H9 (cell line): ENCODE data around the gene MISP. TPM values are rescaled to one million over a fixed set of nuclear protein-coding genes. Genes with fewer than 3 reads are reported as not detected.

Experiments used
- DNase-seq: peaks from one replicate; pipeline ENCODE4 v3.0.0-alpha.2; 2017
- H2AFZ ChIP-seq: one replicate; pipeline ENCODE4 v1.6.1; 2013; ENCODE audit warnings: mild to moderate bottlenecking, low read length, control low read depth, moderate library complexity
- H2AK5ac ChIP-seq: 2 replicates; pipeline ENCODE4 v1.6.1; 2013; ENCODE audit warnings: low read length, control low read depth, mixed read lengths; ENCODE audit not compliant: insufficient read length
- H2BK120ac ChIP-seq: one replicate; pipeline ENCODE4 v1.6.1; 2013; ENCODE audit warnings: low read depth, mild to moderate bottlenecking, low read length, control low read depth, inconsistent platforms; ENCODE audit not compliant: poor library complexity, severe bottlenecking
- H2BK12ac ChIP-seq: 2 replicates; pipeline ENCODE4 v1.6.1; 2013; ENCODE audit warnings: low read length, control low read depth, mixed read lengths, low read depth; ENCODE audit not compliant: insufficient read length
- H2BK15ac ChIP-seq: 2 replicates; pipeline ENCODE4 v1.6.1; 2013; ENCODE audit warnings: low read depth, low read length, control low read depth
- H2BK20ac ChIP-seq: one replicate; pipeline ENCODE4 v1.6.1; 2013; ENCODE audit warnings: low read depth, mild to moderate bottlenecking, low read length, control low read depth, inconsistent platforms; ENCODE audit not compliant: poor library complexity, severe bottlenecking
- H2BK5ac ChIP-seq: 2 replicates; pipeline ENCODE4 v1.6.1; 2013; ENCODE audit warnings: low read length, control low read depth, mixed read lengths; ENCODE audit not compliant: insufficient read length
- H3K14ac ChIP-seq: 2 replicates; pipeline ENCODE4 v1.6.1; 2013; ENCODE audit warnings: low read length, control low read depth; ENCODE audit not compliant: insufficient read depth
- H3K18ac ChIP-seq: 2 replicates; pipeline ENCODE4 v1.6.1; 2013; ENCODE audit warnings: low read depth, mild to moderate bottlenecking, mixed read lengths, low read length, control low read depth; ENCODE audit not compliant: insufficient read length
- H3K23ac ChIP-seq: 2 replicates; pipeline ENCODE4 v1.6.1; 2013; ENCODE audit warnings: low read length, control low read depth, mixed read lengths, low read depth; ENCODE audit not compliant: insufficient read length
- H3K23me2 ChIP-seq: 2 replicates; pipeline ENCODE4 v1.6.1; 2013; ENCODE audit warnings: low read depth, mild to moderate bottlenecking, mixed read lengths, low read length, control low read depth; ENCODE audit not compliant: insufficient read length, poor library complexity, severe bottlenecking
- H3K27ac ChIP-seq: 2 replicates; pipeline ENCODE4 v1.5.1; 2013; ENCODE audit warnings: low read length, control low read depth, mixed read lengths, low read depth; ENCODE audit not compliant: insufficient read length
- H3K27me3 ChIP-seq: 2 replicates; pipeline ENCODE4 v1.6.1; 2013; ENCODE audit warnings: low read length, control low read depth, inconsistent platforms; ENCODE audit not compliant: insufficient read depth
- H3K4ac ChIP-seq: 2 replicates; pipeline ENCODE4 v1.6.1; 2013; ENCODE audit warnings: low read depth, mild to moderate bottlenecking, control low read depth, inconsistent platforms, low read length, moderate library complexity
- H3K4me1 ChIP-seq: 2 replicates; pipeline ENCODE4 v1.6.1; 2013; ENCODE audit warnings: low read length, control low read depth, inconsistent platforms; ENCODE audit not compliant: insufficient read depth
- H3K4me2 ChIP-seq: 2 replicates; pipeline ENCODE4 v1.6.1; 2013; ENCODE audit warnings: low read length, control low read depth, mixed read lengths; ENCODE audit not compliant: insufficient read length, insufficient read depth
- H3K56ac ChIP-seq: 2 replicates; pipeline ENCODE4 v1.6.1; 2013; ENCODE audit warnings: low read depth, mild to moderate bottlenecking, mixed read lengths, low read length, control low read depth; ENCODE audit not compliant: insufficient read length
- H3K79me1 ChIP-seq: 2 replicates; pipeline ENCODE4 v1.6.1; 2013; ENCODE audit warnings: low read depth, mild to moderate bottlenecking, moderate library complexity, low read length, control low read depth, inconsistent platforms; ENCODE audit not compliant: insufficient read depth, poor library complexity, severe bottlenecking
- H3K79me2 ChIP-seq: 2 replicates; pipeline ENCODE4 v1.6.1; 2013; ENCODE audit warnings: low read length, control low read depth, inconsistent platforms; ENCODE audit not compliant: insufficient read depth
- H3K9ac ChIP-seq: 2 replicates; pipeline ENCODE4 v1.6.1; 2013; ENCODE audit warnings: low read length, control low read depth, mixed read lengths; ENCODE audit not compliant: insufficient read length; ENCODE audit errors: extremely low read depth
- H3K9me3 ChIP-seq: one replicate; pipeline ENCODE4 v1.6.1; 2013; ENCODE audit warnings: low read depth, low read length, inconsistent platforms; ENCODE audit not compliant: control insufficient read depth
- H3T11ph ChIP-seq: one replicate; pipeline ENCODE4 v1.6.1; 2013; ENCODE audit warnings: mild to moderate bottlenecking, low read length, control low read depth, inconsistent platforms
- H4K20me1 ChIP-seq: one replicate; pipeline ENCODE4 v1.6.1; 2013; ENCODE audit not compliant: control insufficient read depth, insufficient read length, insufficient read depth
- H4K5ac ChIP-seq: 2 replicates; pipeline ENCODE4 v1.6.1; 2013; ENCODE audit warnings: low read depth, mild to moderate bottlenecking, mixed read lengths, low read length, control low read depth; ENCODE audit not compliant: insufficient read length
- H4K8ac ChIP-seq: replicated peaks from 2 replicates; pipeline ENCODE4 v1.6.1; 2013; ENCODE audit warnings: low read length, control low read depth, mixed read lengths, low read depth; ENCODE audit not compliant: insufficient read length
- H4K91ac ChIP-seq: 2 replicates; pipeline ENCODE4 v1.6.1; 2013; ENCODE audit warnings: low read depth, mild to moderate bottlenecking, moderate library complexity, mixed read lengths, low read length, control low read depth; ENCODE audit not compliant: insufficient read length
- H3K27ac Mint-ChIP-seq, 3 experiments: 2 replicates in 2 of 3; 3 replicates in 1 of 3; pipeline ENCODE4 v1.8.0; 2020 to 2021; ENCODE audit warnings: mixed read lengths in 3 of 3, mild to moderate bottlenecking in 1 of 3, moderate library complexity in 1 of 3
- H3K27me3 Mint-ChIP-seq: 2 replicates; pipeline ENCODE4 v1.8.0; 2021; ENCODE audit warnings: low read depth, mild to moderate bottlenecking, moderate library complexity, mixed read lengths
- H3K36me3 Mint-ChIP-seq, 3 experiments: 2 replicates in 2 of 3; 3 replicates in 1 of 3; pipeline ENCODE4 v1.8.0; 2020 to 2021; ENCODE audit warnings: low read depth in 3 of 3, mixed read lengths in 3 of 3; ENCODE audit not compliant: insufficient read depth in 1 of 3
- H3K4me1 Mint-ChIP-seq, 2 experiments: 2 replicates each; pipeline ENCODE4 v1.8.0; 2020; ENCODE audit warnings: mixed read lengths in 2 of 2
- H3K4me3 Mint-ChIP-seq, 2 experiments: 2 replicates in 1 of 2; 3 replicates in 1 of 2; pipeline ENCODE4 v1.8.0; 2020 to 2021; ENCODE audit warnings: mild to moderate bottlenecking in 2 of 2, mixed read lengths in 2 of 2, moderate library complexity in 1 of 2
- H3K9me3 Mint-ChIP-seq, 2 experiments: 2 replicates in 1 of 2; 3 replicates in 1 of 2; pipeline ENCODE4 v1.8.0; 2020; ENCODE audit warnings: mild to moderate bottlenecking in 2 of 2, mixed read lengths in 2 of 2, moderate library complexity in 1 of 2
- CTCF ChIP-seq: fragments of 200-600 bp; sonication (generic); conservative IDR thresholded peaks from 3 replicates; pipeline ENCODE4 v1.8.0; 2021; ENCODE audit warnings: antibody characterized with exemption, mild to moderate bottlenecking
- WGBS: extraction: QIAGEN DNeasy Blood & Tissue Kit; methylation state at CpG from one replicate; pipeline ENCODE4 v1.1.7; 2013; ENCODE audit warnings: missing lambda C conversion rate, low lambda C conversion rate, mixed read lengths; ENCODE audit not compliant: insufficient read length; ENCODE audit errors: extremely low coverage; 5-methylcytosine and 5-hydroxymethylcytosine counted together
- total RNA-seq: library from RNA; stranded (reverse); gene quantifications from 2 replicates; pipeline ENCODE4 v1.2.1, GENCODE V29; 2021

MISP gene
- total RNA-seq, 1 experiment from 2014 or later = 0.44 TPM

DNA sequence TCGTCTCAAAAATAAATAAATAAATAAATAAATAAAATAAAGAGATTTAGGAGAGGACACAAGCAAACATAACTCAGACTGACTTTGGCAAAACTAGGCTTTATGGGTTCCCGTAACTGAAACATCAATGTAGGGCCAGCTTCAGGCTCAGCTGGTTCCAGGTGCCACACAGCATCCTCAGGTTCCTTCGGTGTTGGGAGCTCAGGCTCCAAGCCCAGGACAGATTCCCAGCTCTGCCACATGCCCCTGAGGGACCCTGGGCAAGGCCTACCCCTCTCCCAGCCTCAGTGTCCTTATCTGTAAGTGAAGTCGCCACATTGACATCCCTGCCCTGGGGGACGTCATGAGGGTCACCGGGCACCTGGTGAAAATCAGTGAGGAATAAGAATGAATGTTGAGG, 18.7 kb downstream of the MISP start:
- no peak overlapping the region for H4K5ac ChIP-seq
- peak overlapping the region in 1 of 3 experiments; percentile 27; a peak in 1 of 7 replicates for H3K27ac Mint-ChIP-seq
- H3K79me1 ChIP-seq = no peaks in the 10 kb centered on the region
- TF ChIP-seq CTCF = no peak
- H3K79me2 ChIP-seq = no peaks in the 10 kb centered on the region
- H3K4me2 ChIP-seq = no peak overlapping the region
- H3K9ac ChIP-seq = no peak overlapping the region
- H2AK5ac ChIP-seq = no peak overlapping the region
- no peak overlapping the region for H3K27ac ChIP-seq
- H3K4ac ChIP-seq = no peak overlapping the region
- H3K27me3 ChIP-seq = no peaks in the 10 kb centered on the region
- no peaks in the 10 kb centered on the region for H3K9me3 ChIP-seq
- H3K23me2 ChIP-seq = no peaks in the 10 kb centered on the region
- no peak overlapping the region for H4K91ac ChIP-seq
- H4K20me1 ChIP-seq = no peaks in the 10 kb centered on the region
- H3K56ac ChIP-seq = no peak overlapping the region
- H3K9me3 Mint-ChIP-seq = no peaks in the 10 kb centered on the region
- H2BK20ac ChIP-seq = no peak overlapping the region
- no peak overlapping the region for H2BK15ac ChIP-seq
- no peak overlapping the region for H4K8ac ChIP-seq
- H2BK12ac ChIP-seq = no peak overlapping the region
- no peak overlapping the region for H3T11ph ChIP-seq
- H3K4me1 Mint-ChIP-seq = no peaks in the 10 kb centered on the region
- H3K14ac ChIP-seq = no peak overlapping the region
- peaks cover 3% of the 10 kb centered on the region for H3K27me3 Mint-ChIP-seq
- no peak overlapping the region for H3K18ac ChIP-seq
- H2AFZ ChIP-seq = no peak overlapping the region
- no peaks in the 10 kb centered on the region for H3K36me3 Mint-ChIP-seq
- no peak overlapping the region for H3K23ac ChIP-seq
- WGBS = no CpG with 5 or more reads among the region's 6 CpGs
- DNase-seq = no peak
- no peaks in the 10 kb centered on the region for H3K4me1 ChIP-seq
- no peak overlapping the region for H2BK5ac ChIP-seq
- H3K4me3 Mint-ChIP-seq = no peak overlapping the region
- H2BK120ac ChIP-seq = no peak overlapping the region
